Suppressor macrophage treated with lipopolysaccharide for 1 hour (primary cell): Measurements from ENCODE around the gene PCID2.
A peak's percentile ranks its signal among the peaks of the same experiment; 100 is the strongest.

Experiments used
- DNase-seq, 3 donors: peaks; one replicate each; pipeline ENCODE4 v3.0.0-alpha.2; 2020 to 2022

The PCID2 gene

DNA sequence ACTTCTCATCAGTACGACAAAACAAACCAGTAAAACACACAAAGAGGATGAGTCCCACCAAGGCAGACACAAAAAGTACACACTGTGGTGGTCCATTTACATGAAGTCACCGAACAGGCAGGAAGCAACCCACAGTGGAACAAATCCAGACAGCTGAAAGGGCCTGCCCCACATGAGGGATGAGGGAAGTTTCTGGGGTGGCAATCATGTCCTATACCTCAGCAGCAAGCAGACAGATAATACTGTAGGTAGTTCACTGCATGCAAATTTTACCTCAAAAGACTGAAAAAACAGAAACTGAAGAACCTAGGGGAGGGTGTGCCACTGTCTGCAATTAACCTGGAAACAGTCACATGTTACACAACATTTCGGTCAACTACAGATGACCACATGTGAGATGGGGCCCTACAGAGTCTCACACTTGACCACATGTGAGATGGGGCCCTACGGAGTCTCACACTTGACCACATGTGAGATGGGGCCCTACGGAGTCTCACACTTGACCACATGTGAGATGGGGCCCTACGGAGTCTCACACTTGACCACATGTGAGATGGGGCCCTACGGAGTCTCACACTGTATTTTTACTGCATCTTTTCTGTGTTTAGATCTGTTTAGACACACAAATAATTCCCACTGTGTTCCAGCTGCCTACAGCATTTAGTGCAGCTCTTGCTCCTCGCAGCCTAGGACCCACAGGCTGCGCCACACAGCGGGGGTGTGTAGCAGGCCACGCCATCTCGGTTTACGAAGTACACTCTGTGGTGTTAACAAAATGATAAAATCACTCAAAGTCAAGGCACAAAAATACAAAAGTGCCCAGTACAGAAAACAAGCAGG lies 22.2 kb downstream of the PCID2 start:
- DNase-seq: peak in 1 of 3 donors; percentile 21

DNA sequence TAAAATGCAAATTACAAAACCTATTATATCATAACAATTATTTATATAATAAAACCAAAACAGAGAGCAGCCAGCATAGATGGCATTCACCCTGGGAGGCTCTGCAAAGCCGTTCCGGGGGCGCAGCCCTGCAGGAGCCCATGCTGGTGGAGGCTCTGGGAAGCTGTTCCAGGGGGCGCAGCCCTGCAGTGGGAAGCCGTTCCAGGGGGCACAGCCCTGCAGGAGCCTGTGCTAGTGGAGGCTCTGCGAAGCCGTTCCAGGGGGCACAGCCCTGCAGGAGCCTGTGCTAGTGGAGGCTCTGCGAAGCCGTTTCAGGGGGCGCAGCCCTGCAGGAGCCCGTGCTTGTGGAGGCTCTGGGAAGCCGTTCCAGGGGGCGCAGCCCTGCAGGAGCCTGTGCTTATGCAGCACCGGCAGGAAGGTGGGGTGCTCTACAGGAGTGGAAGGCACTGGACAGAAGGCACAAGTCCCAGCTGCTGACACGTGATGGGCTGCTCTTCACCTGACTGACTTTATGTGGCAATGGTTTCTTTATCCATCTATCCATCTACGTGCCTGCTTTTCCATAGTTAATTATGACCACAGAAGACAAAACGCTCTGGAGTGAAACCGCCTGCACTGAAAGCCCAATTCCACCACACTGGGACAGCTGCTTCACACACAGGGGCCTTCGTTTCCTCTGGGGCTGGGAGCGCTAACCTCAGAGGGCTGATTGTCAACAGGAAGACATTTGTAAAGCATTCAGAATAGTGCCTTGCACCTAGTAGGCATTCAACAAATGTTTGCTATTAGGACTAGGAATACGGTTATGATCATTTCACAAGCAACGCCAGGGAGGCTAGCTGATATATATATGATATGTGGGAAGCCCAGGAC lies 23.7 kb downstream of the PCID2 start:
- no peak for DNase-seq

DNA sequence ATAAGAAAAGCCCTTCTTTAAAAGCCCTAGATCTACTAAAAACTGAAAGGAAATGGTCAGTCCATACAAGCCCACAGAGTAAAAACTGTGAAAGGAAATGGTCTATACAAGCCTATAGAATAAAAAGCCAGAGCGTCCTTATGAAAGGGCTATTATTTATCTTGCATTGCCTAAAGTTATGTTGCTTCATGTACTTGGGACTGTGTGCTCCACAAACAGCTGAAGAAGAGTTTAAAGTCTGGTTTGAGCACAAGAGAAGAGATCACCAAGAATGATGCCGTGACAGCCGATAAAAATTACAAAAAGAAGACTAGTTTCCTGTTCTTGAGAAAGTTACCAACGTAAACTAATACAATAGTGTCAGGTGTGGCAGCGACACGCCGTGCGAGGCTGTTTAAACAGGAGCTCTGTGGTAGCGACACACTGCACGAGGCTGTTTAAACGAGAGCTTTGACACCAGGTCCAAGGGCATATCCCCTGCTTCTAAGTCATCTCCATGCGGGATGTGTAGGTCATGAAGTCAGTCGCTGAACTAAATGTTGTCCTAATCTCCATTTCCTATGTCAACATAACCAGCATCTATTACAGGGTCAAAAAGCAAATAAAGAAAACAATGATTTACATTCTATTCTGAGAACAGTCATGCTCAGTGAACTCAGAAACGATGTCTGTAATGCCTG lies 24.9 kb downstream of the PCID2 start:
- DNase-seq: no peak

DNA sequence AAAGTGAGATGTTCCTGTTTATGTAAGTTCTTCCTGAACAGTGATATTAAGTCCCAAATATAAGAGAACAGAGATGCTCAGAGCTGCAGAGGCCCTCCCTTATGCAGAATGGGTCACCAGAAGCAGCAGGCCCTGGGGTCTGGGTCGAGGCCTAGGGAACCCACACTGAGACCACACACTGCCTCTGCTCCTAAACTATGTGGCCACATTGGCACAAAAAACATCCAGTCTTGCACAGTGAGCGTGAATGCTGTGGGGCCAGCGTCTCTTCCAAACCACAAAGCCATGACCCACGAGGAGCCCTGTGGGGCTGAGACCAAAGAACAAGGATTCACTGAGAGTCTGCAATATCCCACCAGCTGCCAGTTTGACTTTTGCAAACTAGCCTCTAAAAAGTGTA lies 26.4 kb downstream of the PCID2 start:
- no peak for DNase-seq

DNA sequence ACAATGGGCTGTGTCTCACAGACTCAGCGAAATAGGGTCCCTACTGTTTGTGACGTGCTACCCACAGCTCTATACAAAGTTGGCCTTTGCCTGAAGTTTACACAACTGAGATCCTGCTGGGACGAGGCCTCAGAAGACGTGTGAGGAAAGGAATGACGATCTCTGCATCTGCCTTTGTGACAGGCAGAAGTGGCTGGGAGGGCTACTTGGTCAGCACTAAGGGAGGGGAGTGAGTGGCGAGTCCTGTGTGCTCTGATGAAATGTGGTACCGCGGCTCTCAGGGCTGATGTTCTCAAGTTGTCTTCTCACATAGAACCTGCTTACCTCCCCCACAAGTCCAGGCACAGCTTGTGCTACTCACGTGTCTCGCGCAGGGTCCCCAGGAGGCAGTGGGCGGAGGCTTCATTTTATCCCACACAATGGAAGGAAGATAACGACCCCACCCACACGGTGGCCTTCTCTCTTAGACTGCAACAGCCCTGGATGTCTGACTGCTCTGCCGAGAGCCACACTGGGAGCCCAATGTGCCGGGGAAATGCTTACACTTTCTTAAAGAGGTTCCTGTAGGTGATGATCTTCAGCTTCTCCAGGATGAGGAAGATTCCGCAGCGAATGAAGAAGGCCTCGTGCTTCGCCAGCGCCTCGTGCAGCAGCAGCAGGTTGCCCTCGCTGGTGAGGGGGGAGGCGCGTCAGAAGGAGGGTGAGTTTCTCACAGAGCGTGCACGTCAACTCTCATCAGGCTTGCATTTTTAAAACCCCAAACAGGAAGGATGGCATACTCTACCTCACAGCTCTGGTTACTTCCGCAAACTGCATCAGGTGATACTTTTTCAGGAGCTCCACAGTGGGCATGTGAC lies 28.9 kb downstream of the PCID2 start:
- DNase-seq: no peak

DNA sequence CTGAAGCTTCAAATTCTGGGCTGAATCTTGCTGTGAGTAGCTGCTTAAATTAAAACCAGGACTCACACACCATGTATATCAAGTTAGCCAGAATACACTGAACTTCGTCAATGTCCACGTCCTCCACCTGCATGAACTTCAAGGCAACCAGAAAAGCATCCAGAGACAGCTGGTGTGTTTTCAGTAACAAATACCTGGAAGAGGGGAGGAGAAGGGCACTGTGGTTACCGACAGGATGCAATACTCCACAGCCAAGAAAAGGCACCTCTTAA lies 29.6 kb downstream of the PCID2 start:
- no peak for DNase-seq

DNA sequence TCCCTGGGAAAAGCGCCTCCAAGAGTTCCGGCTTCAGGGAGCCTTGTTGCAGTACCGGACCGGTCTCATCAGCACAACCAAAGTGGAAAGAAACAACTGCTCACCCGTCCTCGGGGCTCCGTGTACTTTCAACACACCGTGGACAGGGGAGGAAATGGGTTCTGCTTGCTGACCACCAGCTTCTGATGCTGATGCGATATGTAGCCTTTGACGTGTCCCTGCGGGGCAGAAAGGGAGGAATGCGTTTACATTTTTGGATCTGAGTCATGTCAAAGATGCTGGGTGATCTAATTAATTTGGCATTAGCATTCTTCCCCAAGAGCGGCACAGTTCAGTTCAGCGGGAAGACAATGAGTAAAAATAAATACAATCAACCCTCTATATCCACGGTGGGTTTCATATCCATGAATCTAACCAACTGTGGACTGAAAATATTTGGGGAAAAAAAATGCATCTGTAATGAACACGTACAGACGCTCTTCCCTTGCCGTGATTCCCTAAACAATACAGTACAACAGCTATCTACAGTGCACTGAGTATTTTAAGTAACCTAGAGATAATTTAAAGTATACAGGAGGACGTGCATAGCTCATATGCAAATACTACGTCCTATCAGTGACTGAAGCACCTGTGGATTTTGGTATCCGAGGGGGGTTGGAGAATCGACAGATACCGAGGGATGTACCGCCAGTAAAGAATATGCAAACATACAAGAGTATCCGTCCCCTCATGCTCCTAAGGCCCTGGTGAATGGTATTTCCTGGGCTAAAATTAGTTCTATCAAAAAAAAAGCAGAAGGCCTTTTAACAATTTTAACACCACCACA lies 30.2 kb downstream of the PCID2 start:
- DNase-seq: no peak

DNA sequence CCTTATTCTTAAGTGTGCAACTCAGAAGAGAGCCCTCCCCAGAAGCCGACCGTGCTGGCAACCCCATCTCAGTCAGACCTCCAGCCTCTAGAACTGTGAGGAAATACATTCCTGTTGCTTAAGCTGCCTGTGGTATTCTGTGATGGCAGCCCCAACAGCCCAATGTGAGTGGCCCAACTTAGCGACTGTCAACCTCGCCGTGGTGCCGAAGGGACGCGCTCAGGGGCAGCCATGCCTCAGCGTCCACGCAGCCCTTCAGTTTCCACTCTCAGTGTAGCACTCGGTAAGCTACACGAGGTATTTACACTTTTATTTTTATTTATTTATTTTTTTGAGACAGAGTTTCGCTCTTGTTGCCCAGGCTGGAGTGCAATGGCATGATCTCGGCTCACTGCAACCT lies 31.6 kb downstream of the PCID2 start:
- no peak for DNase-seq

DNA sequence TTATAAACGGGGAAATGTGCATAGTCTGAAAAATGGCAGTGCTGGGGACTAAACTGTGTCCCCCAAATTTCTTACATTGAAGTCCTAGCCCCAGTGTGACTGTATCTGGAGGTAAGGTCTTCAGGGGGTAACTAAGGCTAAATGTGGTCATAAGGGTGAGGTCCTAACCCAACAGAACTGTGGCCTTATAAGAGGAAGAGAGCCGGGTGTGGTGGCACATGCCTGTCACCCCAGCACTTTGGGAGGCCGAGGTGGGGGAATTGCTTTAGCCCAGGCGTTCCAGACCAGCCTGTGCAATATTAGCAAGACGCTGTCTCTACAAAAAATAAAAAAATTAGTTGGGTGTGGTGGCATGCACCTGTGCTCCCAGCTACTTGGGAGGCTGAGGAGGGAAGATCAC lies 32.2 kb downstream of the PCID2 start:
- peak; percentile 82 to 87 (median 85) for DNase-seq

DNA sequence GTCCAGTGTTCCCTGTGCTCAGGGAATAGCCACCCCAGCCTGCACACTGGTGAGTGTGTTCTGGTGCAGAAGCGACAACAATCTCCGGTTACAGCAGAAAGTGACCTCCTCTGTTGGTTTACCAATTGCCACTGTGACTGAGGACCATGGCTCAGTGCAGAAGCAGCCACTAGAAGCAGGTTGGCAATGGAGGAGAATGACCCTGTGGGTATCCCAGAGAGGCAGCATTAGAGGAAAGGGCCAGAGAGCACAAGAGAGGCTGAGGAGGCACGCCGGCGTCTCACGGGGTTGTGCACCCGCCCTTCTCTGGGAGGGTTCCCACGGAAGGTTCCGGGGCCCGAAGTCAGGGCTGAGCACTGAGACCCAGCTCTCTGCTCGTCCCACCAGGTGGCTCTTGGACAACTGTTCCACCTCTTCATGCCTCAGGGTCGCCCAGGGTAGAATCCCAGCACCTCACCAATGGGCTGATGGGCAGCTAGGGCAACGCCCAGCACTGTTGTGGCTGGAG lies 36.0 kb downstream of the PCID2 start:
- DNase-seq: no peak

DNA sequence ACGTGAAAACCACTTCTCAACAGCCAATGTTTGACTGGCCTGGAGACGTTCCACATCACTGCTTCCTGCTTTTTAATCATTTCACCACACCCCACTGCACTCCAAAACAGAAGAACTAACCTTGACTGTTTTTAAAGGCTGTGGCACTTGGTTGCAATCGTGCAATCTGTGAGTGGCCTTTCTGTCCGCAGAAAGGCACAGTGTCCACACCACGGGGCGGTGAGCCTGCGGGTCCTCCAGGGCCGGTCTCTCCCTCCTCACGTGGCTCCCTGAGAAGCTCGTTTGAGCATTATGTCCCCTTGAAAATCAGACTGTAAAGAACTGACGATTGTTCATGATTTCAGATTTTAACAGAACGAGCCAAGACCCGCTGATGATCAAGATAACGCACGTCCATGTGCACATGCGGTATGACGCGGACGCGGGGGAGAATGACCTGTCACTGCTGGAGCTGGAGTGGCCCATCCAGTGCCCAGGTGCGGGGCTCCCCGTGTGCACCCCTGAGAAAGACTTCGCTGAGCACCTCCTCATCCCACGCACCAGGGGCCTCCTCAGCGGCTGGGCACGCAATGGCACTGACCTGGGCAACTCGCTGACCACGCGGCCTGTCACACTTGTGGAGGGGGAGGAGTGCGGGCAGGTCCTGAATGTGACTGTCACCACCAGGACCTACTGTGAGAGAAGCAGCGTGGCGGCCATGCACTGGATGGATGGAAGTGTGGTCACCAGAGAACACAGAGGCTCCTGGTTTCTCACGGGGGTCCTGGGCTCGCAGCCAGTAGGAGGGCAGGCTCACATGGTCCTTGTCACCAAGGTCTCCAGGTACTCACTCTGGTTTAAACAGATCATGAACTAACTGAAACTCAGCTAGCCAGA lies 37.0 kb downstream of the PCID2 start:
- no peak for DNase-seq

DNA sequence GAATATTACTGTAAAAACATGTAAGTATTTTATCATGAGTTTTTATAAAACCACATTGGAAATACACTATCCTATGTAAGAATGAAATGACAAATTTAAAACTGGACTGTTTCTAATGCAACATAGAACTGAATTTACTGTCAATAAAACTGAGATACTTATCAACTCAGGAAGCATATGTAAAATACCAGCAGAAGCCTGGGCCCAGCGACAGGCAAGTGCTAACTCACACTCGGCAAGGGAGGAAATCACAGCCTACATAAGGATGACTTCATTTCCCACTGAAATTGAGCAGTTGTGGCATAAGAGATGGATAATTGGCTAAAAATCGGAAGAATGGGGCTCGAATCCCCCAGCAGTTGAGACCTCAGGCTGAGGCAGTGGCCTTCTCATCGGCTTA lies 38.0 kb downstream of the PCID2 start:
- peak; percentile 43 to 50 (median 46) for DNase-seq

DNA sequence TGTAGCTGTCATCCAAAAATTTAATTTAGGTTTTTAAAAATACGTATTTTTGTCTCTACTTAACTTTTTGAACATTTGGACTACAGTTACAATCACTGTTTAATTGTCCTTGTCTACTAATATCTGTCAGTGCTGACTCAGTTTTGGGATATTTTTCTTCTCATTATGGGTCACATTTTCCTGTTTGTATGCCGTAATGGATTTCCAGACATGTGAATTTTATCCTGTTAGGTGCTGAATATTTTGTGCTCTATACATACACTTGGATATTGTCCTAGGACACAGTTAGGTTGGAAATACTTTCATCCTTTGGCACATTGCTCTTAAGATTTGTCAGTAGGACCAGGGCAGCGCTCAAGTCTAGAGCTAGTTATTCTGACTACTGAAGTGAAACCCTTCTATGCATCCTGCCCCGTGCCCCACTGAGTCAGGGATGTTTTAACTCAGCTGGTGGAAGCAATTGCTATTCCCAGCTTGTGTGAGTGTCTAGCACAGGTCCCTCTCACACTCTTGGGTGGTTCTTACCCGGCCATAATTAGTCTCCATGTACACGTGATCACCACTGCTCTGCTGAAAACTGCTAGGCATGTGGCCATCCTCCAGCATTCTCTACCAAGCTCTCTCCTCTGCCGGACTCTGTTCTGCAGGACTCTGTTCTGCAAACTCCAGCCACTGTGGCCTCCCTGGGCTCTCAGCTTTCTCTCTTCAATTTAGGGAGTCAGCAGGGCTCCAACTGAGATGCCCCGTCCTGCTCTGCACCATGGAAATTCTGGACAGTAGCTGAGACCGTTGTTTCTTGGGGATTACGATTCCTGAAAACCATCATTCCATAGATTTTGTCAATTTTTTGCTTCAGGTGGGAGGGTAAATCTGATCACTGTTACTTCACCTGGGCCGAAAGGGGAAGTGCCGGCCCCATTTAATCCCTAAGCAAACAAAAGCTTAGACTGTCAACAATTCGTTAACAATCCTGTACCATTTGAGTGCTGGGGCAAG lies 38.9 kb downstream of the PCID2 start:
- no peak for DNase-seq

DNA sequence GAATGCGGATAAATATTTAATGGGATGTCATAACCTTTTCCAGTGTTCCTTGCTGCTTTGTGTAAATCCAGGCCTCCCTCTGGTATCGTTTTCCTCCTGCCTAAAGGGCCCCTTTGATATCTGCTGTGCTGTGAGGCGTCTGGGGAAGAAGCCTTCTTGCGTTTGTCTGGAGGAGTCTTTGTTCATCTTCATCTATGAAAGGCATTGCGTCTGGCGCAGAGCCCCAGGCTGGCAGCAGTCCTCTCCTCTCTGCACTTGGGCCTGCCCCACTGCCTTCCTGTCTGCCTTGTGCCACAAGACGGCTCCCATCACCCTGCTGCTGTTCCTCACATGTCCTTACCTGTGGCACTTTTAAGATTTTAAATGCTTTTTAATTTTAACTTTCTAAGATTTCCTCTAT lies 40.3 kb downstream of the PCID2 start:
- DNase-seq: no peak

DNA sequence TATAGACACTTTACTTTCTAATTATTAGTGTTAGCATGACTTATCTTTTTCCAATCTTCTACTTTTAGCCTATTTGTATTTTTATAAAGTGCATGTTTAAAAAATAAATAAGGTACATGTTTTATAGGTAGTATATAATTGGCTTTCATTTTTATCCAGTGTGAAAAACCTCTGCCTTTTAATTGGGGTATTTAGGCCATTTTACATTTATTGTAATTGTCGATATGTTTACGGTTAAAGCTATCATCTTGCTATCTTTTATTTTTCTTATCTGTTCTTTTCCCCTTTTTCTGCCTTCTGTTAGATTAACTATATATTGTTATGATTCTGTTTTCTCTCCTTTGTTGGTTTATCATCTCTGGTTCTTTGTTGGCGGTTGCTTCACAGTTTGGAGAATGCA lies 40.9 kb downstream of the PCID2 start:
- DNase-seq: no peak

DNA sequence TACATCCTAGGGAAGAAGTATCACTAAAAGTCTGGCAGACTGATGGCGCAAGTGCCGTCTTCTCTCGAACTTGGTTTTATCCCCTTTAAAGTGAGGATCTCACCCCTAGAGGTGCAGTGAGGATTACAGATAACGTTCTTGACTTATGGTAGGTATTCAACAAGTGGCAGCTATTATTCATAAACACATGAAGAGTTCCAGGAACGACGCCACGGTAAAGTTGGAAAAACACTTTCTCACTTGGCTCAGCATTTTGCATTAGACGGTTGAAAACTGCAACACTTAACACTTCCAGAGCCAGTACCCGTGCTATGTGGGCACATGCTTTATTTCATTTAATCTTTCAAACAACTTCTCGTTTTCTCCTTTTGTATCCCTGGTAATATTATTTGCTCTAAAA lies 41.3 kb downstream of the PCID2 start:
- no peak for DNase-seq

DNA sequence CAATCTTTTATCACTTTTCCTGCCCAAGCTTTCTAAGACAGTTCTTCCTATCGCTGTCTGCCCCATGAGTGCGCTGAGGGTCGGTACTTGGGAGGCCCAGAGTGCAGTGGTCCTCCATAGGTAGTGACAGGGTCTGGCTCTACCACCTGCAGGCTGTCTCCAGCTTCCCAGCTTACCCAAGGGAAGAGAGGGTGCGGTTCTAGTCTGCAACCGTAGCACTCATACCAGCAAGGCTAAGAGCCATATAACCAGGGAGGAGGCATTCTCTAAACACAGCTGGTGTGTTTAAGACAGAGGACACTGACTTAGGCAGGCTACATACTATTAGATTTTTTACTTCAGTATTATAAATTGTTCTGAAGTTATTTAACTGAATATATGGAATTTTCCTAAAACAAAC lies 41.8 kb downstream of the PCID2 start:
- no peak for DNase-seq

DNA sequence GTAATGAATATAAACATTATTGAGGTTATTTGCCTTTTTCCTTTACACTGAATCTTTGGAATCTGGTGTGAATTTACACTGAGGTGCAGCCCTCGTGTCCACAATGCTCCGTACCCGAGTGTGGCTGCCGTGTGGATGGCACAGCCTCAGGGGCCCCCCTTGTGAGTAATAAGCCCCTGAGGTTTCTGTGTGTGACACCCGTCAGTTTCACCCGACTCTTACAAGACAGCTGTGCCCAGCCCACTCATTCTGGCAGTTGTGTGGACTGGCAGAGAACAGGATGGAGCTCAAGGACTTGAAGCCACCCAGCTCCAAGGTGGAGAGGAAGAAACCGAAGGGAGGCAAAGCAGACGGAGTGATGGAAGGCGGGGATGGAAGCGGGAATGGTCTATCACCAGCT lies 42.2 kb downstream of the PCID2 start:
- DNase-seq: no peak

DNA sequence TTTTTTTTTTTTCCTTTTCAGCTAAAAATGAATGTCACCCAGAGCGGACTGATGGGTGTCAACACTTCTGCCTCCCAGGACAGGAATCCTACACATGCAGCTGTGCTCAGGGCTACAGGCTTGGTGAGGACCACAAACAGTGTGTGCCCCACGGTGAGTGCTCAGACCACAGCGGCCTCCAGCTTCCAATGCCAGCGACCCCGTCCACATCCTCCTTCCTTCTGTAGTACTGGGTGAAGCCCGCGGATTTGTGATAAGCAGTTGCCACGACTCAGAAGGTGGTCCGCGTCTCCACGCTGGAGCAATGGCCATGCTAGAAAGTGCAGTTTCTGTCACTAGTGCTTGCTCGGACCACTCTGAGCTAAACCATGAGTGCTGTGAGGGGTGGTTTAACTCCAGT lies 44.0 kb downstream of the PCID2 start:
- DNase-seq: no peak
